HL-60/S4 treated with phorbol 12-myristate 13-acetate at 8.2 ng/mL for 4 days and 3 days (cell line): ENCODE results near the gene GRAMD4.

Experiments
- in situ Hi-C: fragments of 300-500 bp; cut with MboI; formaldehyde crosslinking; loops from 2 replicates; pipeline ENCODE4 v1.15.0; 2022; ENCODE audit warnings: low sequenced_read_pairs

The GRAMD4 gene

GRCh38 chr22:46703996-46704370 lies 83.8 kb downstream of the GRAMD4 start:
- in situ Hi-C loops = no loop called here

GRCh38 chr22:46706060-46706459 lies 85.9 kb downstream of the GRAMD4 start:
- in situ Hi-C loops = no loop called here

- in situ Hi-C loops = no loop called here
Observed at GRCh38 chr22:46707305-46707704, 87.1 kb downstream of the GRAMD4 start.

- in situ Hi-C loops = no loop called here
Observed at GRCh38 chr22:46707827-46708570, 87.8 kb downstream of the GRAMD4 start.

- in situ Hi-C loops = no loop called here
Observed at GRCh38 chr22:46708766-46709330, 88.7 kb downstream of the GRAMD4 start.

GRCh38 chr22:46710806-46711205 lies 90.6 kb downstream of the GRAMD4 start:
- in situ Hi-C loops = no loop called here

- in situ Hi-C loops = no loop called here
Observed at GRCh38 chr22:46712288-46712687, 92.1 kb downstream of the GRAMD4 start.

- in situ Hi-C loops = no loop called here
Observed at GRCh38 chr22:46714550-46714949, 94.4 kb downstream of the GRAMD4 start.

- in situ Hi-C loops = no loop called here
Observed at GRCh38 chr22:46719921-46720320, 99.7 kb downstream of the GRAMD4 start.

GRCh38 chr22:46721501-46722085 lies 101.4 kb downstream of the GRAMD4 start:
- in situ Hi-C loops = no loop called here

- in situ Hi-C loops = no loop called here
Observed at GRCh38 chr22:46723882-46724281, 103.7 kb downstream of the GRAMD4 start.

- in situ Hi-C loops = no loop called here
Observed at GRCh38 chr22:46725096-46725495, 104.9 kb downstream of the GRAMD4 start.

GRCh38 chr22:46726066-46726985 lies 106.1 kb downstream of the GRAMD4 start:
- in situ Hi-C loops = no loop called here

GRCh38 chr22:46726986-46727317 lies 106.8 kb downstream of the GRAMD4 start:
- in situ Hi-C loops = no loop called here

GRCh38 chr22:46727813-46728364 lies 107.7 kb downstream of the GRAMD4 start:
- in situ Hi-C loops = no loop called here

GRCh38 chr22:46728470-46728869 lies 108.3 kb downstream of the GRAMD4 start:
- in situ Hi-C loops = no loop called here
